K562 (cell line): ENCODE data around the gene HPD. TPM values are rescaled to one million over a fixed set of nuclear protein-coding genes. Genes with fewer than 3 reads are reported as not detected.

Experiments used
- ATAC-seq: fragments of 200-7000 bp; cut with Tn5 transposase; 3 replicates; pipeline ENCODE4 v1.9.1; 2020; ENCODE audit warnings: moderate library complexity
- BruUV-seq: library from RNA; stranded (reverse); fragments of 400-500 nt; replicated peaks from 2 replicates; lab custom pipeline; 2021; lab: Mats Ljungman, UMichigan
- CTCF ChIA-PET: fragments of 300-600 bp; formaldehyde crosslinking; extraction: SDS; loops from one replicate; lab custom pipeline; 2021; ENCODE audit warnings: low intra/inter-chr PET ratio; lab: Yijun Ruan, JAX
- POLR2A ChIA-PET: fragments of 300-600, 350-650 bp; sonication (Branson Sonifier 250); formaldehyde crosslinking; extraction: SDS; loops from one replicate; lab custom pipeline; 2021; ENCODE audit warnings: antibody characterized with exemption, inconsistent platforms; lab: Yijun Ruan, JAX
- DNase-seq, 4 experiments: peaks; one replicate each; pipeline versions ENCODE4 v3.0.0 to v3.0.0-alpha.2; 2011 to 2018; ENCODE audit warnings: low spot score in 3 of 4, mixed read lengths in 3 of 4; ENCODE audit errors: extremely low read depth in 1 of 4
- FAIRE-seq: peaks from 2 replicates; lab custom pipeline; 2011; peaks lifted over from hg19 to GRCh38; lab: Jason Lieb, UNC
- H2AFZ ChIP-seq: 2 replicates; pipeline ENCODE4 v1.6.0; 2011; ENCODE audit warnings: low read depth, low read length, control low read depth, inconsistent platforms
- H3K27ac ChIP-seq: fragments of 200-600 bp; 3 replicates; pipeline ENCODE4 v1.8.0; 2011; ENCODE audit warnings: low read depth, mild to moderate bottlenecking, control low read depth, inconsistent platforms, low read length, moderate library complexity, mixed read lengths; ENCODE audit errors: extremely low read depth
- H3K27me3 ChIP-seq, 2 experiments: fragments of 300-600 bp in 1 of 2; 2 replicates in 1 of 2; 3 replicates in 1 of 2; pipeline versions ENCODE4 v1.6.0 to v1.8.0; 2011; ENCODE audit warnings: inconsistent platforms in 2 of 2, low read length in 2 of 2, mild to moderate bottlenecking in 1 of 2, mixed read lengths in 1 of 2, moderate library complexity in 1 of 2; ENCODE audit not compliant: control insufficient read depth in 2 of 2, insufficient read depth in 2 of 2
- H3K36me3 ChIP-seq: fragments of 300-600 bp; 3 replicates; pipeline ENCODE4 v1.8.0; 2011; ENCODE audit warnings: mild to moderate bottlenecking, low read length, inconsistent platforms; ENCODE audit not compliant: control insufficient read depth, insufficient read depth
- H3K4me1 ChIP-seq, 2 experiments: fragments of 200-600 bp in 1 of 2; replicated peaks in 1 of 2; 2 replicates in 1 of 2; 3 replicates in 1 of 2; pipeline versions ENCODE4 v1.5.1 to v1.8.0; 2011; ENCODE audit warnings: inconsistent platforms in 2 of 2, low read length in 2 of 2, mild to moderate bottlenecking in 1 of 2, mixed read lengths in 1 of 2, moderate library complexity in 1 of 2; ENCODE audit not compliant: control insufficient read depth in 2 of 2, insufficient read depth in 2 of 2
- H3K4me2 ChIP-seq: 2 replicates; pipeline ENCODE4 v1.6.1; 2011; ENCODE audit warnings: low read length, control low read depth, inconsistent platforms, mixed read lengths; ENCODE audit not compliant: insufficient read depth
- H3K4me3 ChIP-seq: fragments of 200-600 bp; sonication (generic), shearing (Covaris generic); 2 replicates; pipeline ENCODE4 v1.5.1; 2016; ENCODE audit warnings: control low read depth, inconsistent platforms
- H3K79me2 ChIP-seq: fragments of 200-600 bp; 3 replicates; pipeline ENCODE4 v1.8.0; 2011; ENCODE audit warnings: low read length, inconsistent platforms; ENCODE audit not compliant: control insufficient read depth, insufficient read depth
- H3K9ac ChIP-seq, 2 experiments: 2 replicates each; pipeline versions ENCODE4 v1.6.0 to v1.6.1; 2011; ENCODE audit warnings: low read depth in 2 of 2, low read length in 2 of 2, control low read depth in 1 of 2, inconsistent platforms in 1 of 2, mild to moderate bottlenecking in 1 of 2, mixed read lengths in 1 of 2; ENCODE audit not compliant: insufficient read depth in 1 of 2
- H3K9me1 ChIP-seq: one replicate; pipeline ENCODE4 v1.6.0; 2011; ENCODE audit warnings: inconsistent platforms, mild to moderate bottlenecking, low read length, moderate library complexity; ENCODE audit not compliant: control insufficient read depth, insufficient read depth
- H3K9me3 ChIP-seq: replicated peaks from 2 replicates; pipeline ENCODE4 v1.5.1; 2011; ENCODE audit warnings: low read depth, low read length, inconsistent platforms; ENCODE audit not compliant: control insufficient read depth, insufficient read depth
- H4K20me1 ChIP-seq: replicated peaks from 2 replicates; pipeline ENCODE4 v1.6.1; 2011; ENCODE audit warnings: low read length, inconsistent platforms, mixed read lengths; ENCODE audit not compliant: control insufficient read depth, insufficient read depth
- CLOCK ChIP-seq: fragments of 250-450 bp; sonication (Bioruptor Pico); IDR thresholded peaks from 2 replicates; pipeline ENCODE4 v1.4.0; 2020; ENCODE audit warnings: mild to moderate bottlenecking, moderate library complexity, borderline replicate concordance
- CREBBP ChIP-seq: IDR thresholded peaks from one replicate; pipeline ENCODE4 v1.6.1; 2012; ENCODE audit warnings: low read depth, mild to moderate bottlenecking, control low read depth, inconsistent platforms, low read length
- HDAC3 ChIP-seq: fragments of 450-650 bp; IDR thresholded peaks from 2 replicates; pipeline ENCODE4 v1.6.1; 2018; ENCODE audit warnings: borderline replicate concordance, mild to moderate bottlenecking, moderate library complexity; ENCODE audit not compliant: partially characterized antibody
- L3MBTL2 ChIP-seq: fragments of 450-650 bp; IDR thresholded peaks from 2 replicates; pipeline ENCODE4 v1.6.1; 2016; ENCODE audit warnings: mild to moderate bottlenecking, moderate library complexity
- NRF1 ChIP-seq, 2 experiments: fragments of 450-650 bp; IDR thresholded peaks in 1 of 2; conservative IDR thresholded peaks in 1 of 2; 2 replicates each; pipeline ENCODE4 v1.6.1; 2014; ENCODE audit warnings: mild to moderate bottlenecking in 2 of 2
- POLR2G ChIP-seq: fragments of 200-400 bp; formaldehyde crosslinking; IDR thresholded peaks from 2 replicates; pipeline ENCODE4 v1.6.1; 2017; ENCODE audit warnings: low read depth, mild to moderate bottlenecking, antibody characterized with exemption, low read length, moderate library complexity
- RBFOX2 ChIP-seq: fragments of 200-400 bp; formaldehyde crosslinking; IDR thresholded peaks from 2 replicates; pipeline ENCODE4 v1.6.1; 2017; ENCODE audit warnings: low read depth, mild to moderate bottlenecking, low read length, moderate library complexity
- SMARCE1 ChIP-seq: fragments of 450-650 bp; IDR thresholded peaks from 2 replicates; pipeline ENCODE4 v1.7.1; 2016; ENCODE audit warnings: mild to moderate bottlenecking
- TAF15 ChIP-seq: fragments of 200-400 bp; formaldehyde crosslinking; IDR thresholded peaks from 2 replicates; pipeline ENCODE4 v1.6.1; 2017; ENCODE audit warnings: mild to moderate bottlenecking, low read depth, low read length, moderate library complexity
- ZBTB7A ChIP-seq: IDR thresholded peaks from 2 replicates; pipeline ENCODE4 v1.6.1; 2011; ENCODE audit warnings: low read depth, mild to moderate bottlenecking, low read length, moderate library complexity, borderline replicate concordance; ENCODE audit not compliant: control insufficient read depth
- ZNF561 ChIP-seq: fragments of 450-650 bp; formaldehyde crosslinking; conservative IDR thresholded peaks from 2 replicates; pipeline ENCODE4 v1.4.0; 2020; ENCODE audit warnings: mild to moderate bottlenecking, moderate library complexity
- ZNF740 ChIP-seq, 3 experiments: fragments of 200-800 bp in 1 of 3; sonication (Bioruptor generic) in 1 of 3; sonication (generic) in 1 of 3; formaldehyde crosslinking in 1 of 3; IDR thresholded peaks; 2 replicates each; pipeline versions ENCODE4 v1.6.1 to v1.8.0; 2016 to 2022; ENCODE audit warnings: mild to moderate bottlenecking in 2 of 3, missing compliant biosample characterization in 2 of 3, missing genetic modification characterization in 2 of 3, missing genetic modification reagents in 1 of 3
- WGBS: fragments of 100-300 bp; shearing (Covaris generic); methylation state at CpG from one replicate; pipeline ENCODE4 v1.1.6; 2016; ENCODE audit warnings: low coverage, mixed read lengths; ENCODE audit not compliant: insufficient coverage; ENCODE audit errors: missing lambda C conversion rate; 5-methylcytosine and 5-hydroxymethylcytosine counted together
- in situ Hi-C: fragments of 300-500 bp; cut with MboI; formaldehyde crosslinking; loops from 4 replicates; pipeline ENCODE4 v1.15.0; 2018; ENCODE audit warnings: inconsistent platforms, mixed read lengths
- intact Hi-C: fragments of 100-400 bp; cut with micrococcal nuclease; formaldehyde crosslinking; loops from 2 replicates; pipeline ENCODE4 v1.14.2; 2022
- polyA plus RNA-seq, 8 experiments: library from polyadenylated mRNA; depleted of rRNA in 4 of 8; stranded (reverse) in 5 of 8; unstranded in 3 of 8; fragments of >200 nt; fragmentation: Nextera tagmentation in 2 of 8; fragmentation: Illumina TruSeq in 1 of 8; extraction: Ambion mirVana in 2 of 8; extraction: Trizol in 1 of 8; gene quantifications; 2 replicates each; pipeline versions ENCODE4 v1.2.1 to v1.2.3, GENCODE V29; 2011 to 2014; ENCODE audit warnings: inconsistent platforms in 1 of 8, missing spikeins in 1 of 8
- total RNA-seq, 7 experiments: library from RNA; depleted of rRNA in 6 of 7; stranded (reverse); fragments of >200 nt in 6 of 7; fragmentation: Illumina TruSeq in 2 of 7; extraction: Trizol in 2 of 7; gene quantifications; 2 replicates each; pipeline versions ENCODE4 v1.2.1 to v1.2.3, GENCODE V29; 2011 to 2021; ENCODE audit warnings: low replicate concordance in 1 of 7
- TF ChIP-seq, protein P1 (sequence below): sonication (generic); formaldehyde crosslinking; IDR thresholded peaks from 2 replicates; pipeline ENCODE4 v1.8.0; 2022; ENCODE audit warnings: mild to moderate bottlenecking, missing genetic modification reagents

HPD gene
- total and polyA plus RNA-seq, 9 of the 15 experiments (the other 6 are each of a cell fraction or from before 2014, with no cell fraction given), result 0.06 to 0.29 (median 0.07) TPM; not detected in 4

DNA sequence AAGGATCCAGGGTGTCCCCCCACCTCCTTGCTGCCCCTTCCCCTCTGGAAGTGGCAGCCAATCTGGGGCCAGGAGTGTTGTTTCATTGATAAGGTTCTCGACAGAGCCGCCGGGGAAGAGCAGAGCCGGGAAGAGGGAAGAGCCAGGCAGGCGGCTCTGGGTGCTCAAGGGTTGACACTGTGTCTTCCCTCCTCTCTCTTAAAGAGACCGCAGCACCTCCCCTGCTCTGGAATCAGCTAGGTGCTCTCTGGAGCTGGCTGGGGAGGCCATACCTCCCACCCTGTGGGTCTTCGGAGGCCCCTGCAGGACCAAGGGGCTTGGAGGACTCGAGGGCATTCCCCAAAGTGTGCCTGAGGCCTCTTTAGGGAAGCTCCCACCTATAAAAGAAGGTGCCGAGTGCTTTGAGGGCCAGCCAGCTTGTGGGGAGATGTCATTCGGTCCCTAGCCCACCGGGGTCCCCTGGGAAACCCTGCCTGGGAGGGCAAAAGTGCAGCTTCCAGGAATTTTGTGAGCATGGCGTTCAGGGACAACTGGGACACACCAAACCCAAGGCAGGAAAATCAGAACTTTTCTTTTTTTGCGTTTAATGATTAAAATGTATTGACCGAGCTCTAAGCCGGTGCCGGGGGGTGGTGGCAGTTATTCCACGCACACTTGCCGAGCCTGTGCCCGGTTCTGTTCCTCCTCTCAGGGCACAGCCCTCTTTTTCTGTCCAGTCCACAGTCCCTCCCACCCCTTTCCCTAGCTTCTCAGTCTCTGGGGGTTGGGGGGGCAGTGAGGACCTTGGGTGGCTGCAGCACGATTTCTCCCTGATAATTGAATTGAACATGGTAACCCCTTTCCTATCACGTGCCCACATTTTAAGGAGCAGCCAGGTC lies 51.9 kb downstream of the HPD start:
- no TSS peak for BruUV-seq
- no peak for TF ChIP-seq CREBBP
- 0 out of 2 replicates have a peak, but pooled peaks have one; percentile 15 for TF ChIP-seq SMARCE1
- TF ChIP-seq ZNF561 (CRISPR knock-in tag), result no peak
- TF ChIP-seq, protein P1, sequence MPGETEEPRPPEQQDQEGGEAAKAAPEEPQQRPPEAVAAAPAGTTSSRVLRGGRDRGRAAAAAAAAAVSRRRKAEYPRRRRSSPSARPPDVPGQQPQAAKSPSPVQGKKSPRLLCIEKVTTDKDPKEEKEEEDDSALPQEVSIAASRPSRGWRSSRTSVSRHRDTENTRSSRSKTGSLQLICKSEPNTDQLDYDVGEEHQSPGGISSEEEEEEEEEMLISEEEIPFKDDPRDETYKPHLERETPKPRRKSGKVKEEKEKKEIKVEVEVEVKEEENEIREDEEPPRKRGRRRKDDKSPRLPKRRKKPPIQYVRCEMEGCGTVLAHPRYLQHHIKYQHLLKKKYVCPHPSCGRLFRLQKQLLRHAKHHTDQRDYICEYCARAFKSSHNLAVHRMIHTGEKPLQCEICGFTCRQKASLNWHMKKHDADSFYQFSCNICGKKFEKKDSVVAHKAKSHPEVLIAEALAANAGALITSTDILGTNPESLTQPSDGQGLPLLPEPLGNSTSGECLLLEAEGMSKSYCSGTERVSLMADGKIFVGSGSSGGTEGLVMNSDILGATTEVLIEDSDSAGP (CRISPR knock-in tag), result peak; percentile 89
- TF ChIP-seq L3MBTL2, result 0 out of 2 replicates have a peak, but pooled peaks have one; percentile 15
- peak; percentile 51; the same call in 1 of the 2 replicates for TF ChIP-seq ZBTB7A
- TF ChIP-seq TAF15, result no peak
- TF ChIP-seq NRF1 (conservative IDR thresholded peaks at IDR 0.05 in 1 of 2, IDR thresholded peaks at IDR 0.05 in 1 of 2), result 0 out of 4 replicates have a peak, but pooled peaks of 1 of the 2 experiments have one; percentile 15
- TF ChIP-seq RBFOX2, result peak; percentile 54
- peak; percentile 33; the same call in 1 of the 2 replicates for TF ChIP-seq POLR2G
- no peak for TF ChIP-seq HDAC3
- no peak for TF ChIP-seq ZNF740 (CRISPR knock-in tag; IDR thresholded peaks at IDR 0.05)
- 0 out of 4 replicates have a peak, but pooled peaks of 1 of the 2 experiments have one; percentile 22 for TF ChIP-seq ZNF740 (tag; IDR thresholded peaks at IDR 0.05)
- no peak for TF ChIP-seq CLOCK (CRISPR knock-in tag)
- TF ChIP-seq, all 486 proteins: peak for 8
- Histone ChIP-seq H2AFZ (no peak overlapping the region), H3K27me3 (no peaks in the 10 kb centered on the region), H3K36me3 (peaks cover 56% of the 10 kb centered on the region), H3K9ac (peak overlapping the region; percentile 79 to 91), H3K9me1 (no peaks in the 10 kb centered on the region), H3K4me2 (peak overlapping the region; percentile 93), H3K79me2 (peaks cover 83% of the 10 kb centered on the region), H3K4me3 (peak overlapping the region; percentile 80), H3K27ac (peak overlapping the region; percentile 99), H3K9me3 (no peaks in the 10 kb centered on the region), H4K20me1 (peaks cover 15% of the 10 kb centered on the region; the same call in 1 of the 2 replicates), H3K4me1 (peaks cover 18 to 60% of the 10 kb centered on the region in 2 experiments)
- 36% methylated on average over 19 of the region's 21 CpGs for WGBS
- in situ Hi-C loops, result no loop called here
- peak; percentile 22 for ATAC-seq
- peak in 2 of 4 experiments; percentile 38 to 67 for DNase-seq
- intact Hi-C loops, result no loop called here
- POLR2A ChIA-PET, result interaction anchor here (0.5 to 12.1 kb wide), 5 partner anchors 8 to 82 kb away, joined by 3 to 194 read pairs (median 3); partner anchors contain the start of gene RHOF
- FAIRE-seq, result peak; percentile 63
- CTCF ChIA-PET, result interaction anchor here (0.9 kb wide), 1 partner anchor 10 kb away, joined by 4 read pairs; no protein-coding TSS in a partner anchor
